ENCODE results near the gene ITM2B. TPM values are rescaled to one million over a fixed set of nuclear protein-coding genes. Genes with fewer than 3 reads are reported as not detected.

The ITM2B gene
- total and polyA plus RNA-seq, 4 donors: 114 to 379 (median 202) TPM

DNA sequence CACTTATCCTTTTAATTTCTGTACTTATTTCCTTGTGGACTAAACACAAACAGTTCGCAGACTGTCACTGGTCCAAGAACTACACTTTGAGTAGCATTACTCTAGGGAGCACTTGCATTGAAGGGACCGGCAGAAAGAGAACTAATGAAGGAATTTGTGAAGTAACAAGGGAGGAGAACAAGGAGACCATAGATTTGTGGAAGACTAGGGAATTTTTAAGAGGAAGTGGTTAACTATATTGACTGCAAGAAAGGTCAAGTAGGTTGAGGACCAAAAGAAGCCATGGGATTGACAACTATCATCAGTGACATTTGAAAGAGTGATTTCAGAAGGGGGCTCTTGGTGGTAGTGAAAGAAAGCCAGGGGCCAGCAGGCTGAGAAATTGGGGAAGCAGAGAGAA lies 66.6 kb downstream of the ITM2B start (continued):
- no peak for TF ChIP-seq ZBTB33 (IDR thresholded peaks at IDR 0.05)
- no peak for TF ChIP-seq FOXA1 (IDR thresholded peaks at IDR 0.05)
- TF ChIP-seq GABPA (IDR thresholded peaks at IDR 0.05 in 1 of 2, conservative IDR thresholded peaks at IDR 0.05 in 1 of 2): no peak
- no peak for TF ChIP-seq EGR1 (IDR thresholded peaks at IDR 0.05; ENCODE audit: low read depth in 2 of 2)
- TF ChIP-seq RXRA (IDR thresholded peaks at IDR 0.05): no peak

- TF ChIP-seq TAF1 (conservative IDR thresholded peaks at IDR 0.05) (peak; percentile 11), HNF4A (conservative IDR thresholded peaks at IDR 0.05) (no peak)
- peak overlapping the region; percentile 92 to 97 for H3K9ac ChIP-seq (ENCODE audit: low read depth in 1 of 2, low read length in 2 of 2)
- no peaks in the 10 kb centered on the region for H3K9me3 ChIP-seq (ENCODE audit: control insufficient read depth in 4 of 4, low read length in 3 of 4)
- no peak for DNase-seq (ENCODE audit: low spot score)
- H3K4me3 ChIP-seq (ENCODE audit: low read depth in 1 of 3, low read length in 3 of 3): peak overlapping the region; percentile 84 to 96 (median 89)
- H3K27ac ChIP-seq (ENCODE audit: low read depth in 1 of 2, low read length in 2 of 2): peak overlapping the region; percentile 95 to 99
- H3K36me3 ChIP-seq (ENCODE audit: control insufficient read depth in 4 of 4, insufficient read depth in 3 of 4, low read depth in 1 of 4, low read length in 3 of 4): no peaks in the 10 kb centered on the region
- H3K27me3 ChIP-seq (ENCODE audit: control insufficient read depth in 4 of 4, insufficient read depth in 4 of 4, low read length in 3 of 4): no peaks in the 10 kb centered on the region
- 16% methylated on average over 12 of the region's 12 CpGs for WGBS
- peaks cover 2 to 17% (median 6%) of the 10 kb centered on the region in 4 donors for H3K4me1 ChIP-seq (ENCODE audit: control insufficient read depth in 4 of 4, insufficient read depth in 4 of 4, low read length in 3 of 4)
These were observed 69.9 kb downstream of the ITM2B start for GRCh38 chr13:48302871-48303358.

DNA sequence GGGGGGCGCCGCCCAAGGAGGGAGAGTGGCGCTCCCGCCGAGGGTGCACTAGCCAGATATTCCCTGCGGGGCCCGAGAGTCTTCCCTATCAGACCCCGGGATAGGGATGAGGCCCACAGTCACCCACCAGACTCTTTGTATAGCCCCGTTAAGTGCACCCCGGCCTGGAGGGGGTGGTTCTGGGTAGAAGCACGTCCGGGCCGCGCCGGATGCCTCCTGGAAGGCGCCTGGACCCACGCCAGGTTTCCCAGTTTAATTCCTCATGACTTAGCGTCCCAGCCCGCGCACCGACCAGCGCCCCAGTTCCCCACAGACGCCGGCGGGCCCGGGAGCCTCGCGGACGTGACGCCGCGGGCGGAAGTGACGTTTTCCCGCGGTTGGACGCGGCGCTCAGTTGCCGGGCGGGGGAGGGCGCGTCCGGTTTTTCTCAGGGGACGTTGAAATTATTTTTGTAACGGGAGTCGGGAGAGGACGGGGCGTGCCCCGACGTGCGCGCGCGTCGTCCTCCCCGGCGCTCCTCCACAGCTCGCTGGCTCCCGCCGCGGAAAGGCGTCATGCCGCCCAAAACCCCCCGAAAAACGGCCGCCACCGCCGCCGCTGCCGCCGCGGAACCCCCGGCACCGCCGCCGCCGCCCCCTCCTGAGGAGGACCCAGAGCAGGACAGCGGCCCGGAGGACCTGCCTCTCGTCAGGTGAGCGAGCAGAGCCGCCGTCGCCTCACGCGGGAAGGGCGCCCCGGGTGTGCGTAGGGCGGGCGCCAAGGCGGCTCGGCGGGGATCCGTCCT lies 70.5 kb downstream of the ITM2B start, which contains the start of gene RB1:
Gene RB1 (plus strand): TSS at position 393 of the 784 bp plus-strand sequence. CDS start 162 bp downstream, at position 555.
- Histone ChIP-seq H3K27ac (ENCODE audit: low read depth in 1 of 2, low read length in 2 of 2) (peak within 1 kb of the TSS; percentile 95 to 99), H3K9ac (ENCODE audit: low read depth in 1 of 2, low read length in 2 of 2) (peak within 1 kb of the TSS; percentile 92 to 97), H3K4me1 (ENCODE audit: control insufficient read depth in 4 of 4, insufficient read depth in 4 of 4, low read length in 3 of 4) (peaks cover 2 to 17% (median 6%) of the 10 kb centered on the region in 4 donors), H3K27me3 (ENCODE audit: control insufficient read depth in 4 of 4, insufficient read depth in 4 of 4, low read length in 3 of 4) (no peaks in the 10 kb centered on the region), H3K9me3 (ENCODE audit: control insufficient read depth in 4 of 4, low read length in 3 of 4) (no peaks in the 10 kb centered on the region), H3K4me3 (ENCODE audit: low read depth in 1 of 3, low read length in 3 of 3) (peak within 1 kb of the TSS; percentile 84 to 96 (median 96)), H3K36me3 (ENCODE audit: control insufficient read depth in 4 of 4, insufficient read depth in 3 of 4, low read depth in 1 of 4, low read length in 3 of 4) (no peaks in the 10 kb centered on the region)
- under 1% methylated on average over 96 of the region's 96 CpGs for WGBS
- peak; percentile 92 for DNase-seq (ENCODE audit: low spot score)
- TF ChIP-seq ZBTB33 (IDR thresholded peaks at IDR 0.05) (no peak), YY1 (IDR thresholded peaks at IDR 0.05) (no peak), FOXA1 (IDR thresholded peaks at IDR 0.05) (no peak), JUND (IDR thresholded peaks at IDR 0.05) (peak in 1 of 2 donors; percentile 19), HNF4G (IDR thresholded peaks at IDR 0.05) (no peak), GABPA (IDR thresholded peaks at IDR 0.05 in 1 of 2, conservative IDR thresholded peaks at IDR 0.05 in 1 of 2) (peak; percentile 76 to 91), RXRA (IDR thresholded peaks at IDR 0.05) (no peak), RAD21 (IDR thresholded peaks at IDR 0.05) (peak; percentile 24 to 43), EGR1 (IDR thresholded peaks at IDR 0.05; ENCODE audit: low read depth in 2 of 2) (peak; percentile 37 to 48), HNF4A (conservative IDR thresholded peaks at IDR 0.05) (no peak), NR2F2 (IDR thresholded peaks at IDR 0.05) (peak; percentile 16), FOXA2 (IDR thresholded peaks at IDR 0.05) (no peak), SP1 (IDR thresholded peaks at IDR 0.05) (peak; percentile 42), TAF1 (conservative IDR thresholded peaks at IDR 0.05) (no peak), MAX (IDR thresholded peaks at IDR 0.05) (no peak)
- TF ChIP-seq, protein P1, sequence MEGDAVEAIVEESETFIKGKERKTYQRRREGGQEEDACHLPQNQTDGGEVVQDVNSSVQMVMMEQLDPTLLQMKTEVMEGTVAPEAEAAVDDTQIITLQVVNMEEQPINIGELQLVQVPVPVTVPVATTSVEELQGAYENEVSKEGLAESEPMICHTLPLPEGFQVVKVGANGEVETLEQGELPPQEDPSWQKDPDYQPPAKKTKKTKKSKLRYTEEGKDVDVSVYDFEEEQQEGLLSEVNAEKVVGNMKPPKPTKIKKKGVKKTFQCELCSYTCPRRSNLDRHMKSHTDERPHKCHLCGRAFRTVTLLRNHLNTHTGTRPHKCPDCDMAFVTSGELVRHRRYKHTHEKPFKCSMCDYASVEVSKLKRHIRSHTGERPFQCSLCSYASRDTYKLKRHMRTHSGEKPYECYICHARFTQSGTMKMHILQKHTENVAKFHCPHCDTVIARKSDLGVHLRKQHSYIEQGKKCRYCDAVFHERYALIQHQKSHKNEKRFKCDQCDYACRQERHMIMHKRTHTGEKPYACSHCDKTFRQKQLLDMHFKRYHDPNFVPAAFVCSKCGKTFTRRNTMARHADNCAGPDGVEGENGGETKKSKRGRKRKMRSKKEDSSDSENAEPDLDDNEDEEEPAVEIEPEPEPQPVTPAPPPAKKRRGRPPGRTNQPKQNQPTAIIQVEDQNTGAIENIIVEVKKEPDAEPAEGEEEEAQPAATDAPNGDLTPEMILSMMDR (IDR thresholded peaks at IDR 0.05; ENCODE audit: low read depth, low read length, missing input control): peak; percentile 10
- TF ChIP-seq, protein P2, sequence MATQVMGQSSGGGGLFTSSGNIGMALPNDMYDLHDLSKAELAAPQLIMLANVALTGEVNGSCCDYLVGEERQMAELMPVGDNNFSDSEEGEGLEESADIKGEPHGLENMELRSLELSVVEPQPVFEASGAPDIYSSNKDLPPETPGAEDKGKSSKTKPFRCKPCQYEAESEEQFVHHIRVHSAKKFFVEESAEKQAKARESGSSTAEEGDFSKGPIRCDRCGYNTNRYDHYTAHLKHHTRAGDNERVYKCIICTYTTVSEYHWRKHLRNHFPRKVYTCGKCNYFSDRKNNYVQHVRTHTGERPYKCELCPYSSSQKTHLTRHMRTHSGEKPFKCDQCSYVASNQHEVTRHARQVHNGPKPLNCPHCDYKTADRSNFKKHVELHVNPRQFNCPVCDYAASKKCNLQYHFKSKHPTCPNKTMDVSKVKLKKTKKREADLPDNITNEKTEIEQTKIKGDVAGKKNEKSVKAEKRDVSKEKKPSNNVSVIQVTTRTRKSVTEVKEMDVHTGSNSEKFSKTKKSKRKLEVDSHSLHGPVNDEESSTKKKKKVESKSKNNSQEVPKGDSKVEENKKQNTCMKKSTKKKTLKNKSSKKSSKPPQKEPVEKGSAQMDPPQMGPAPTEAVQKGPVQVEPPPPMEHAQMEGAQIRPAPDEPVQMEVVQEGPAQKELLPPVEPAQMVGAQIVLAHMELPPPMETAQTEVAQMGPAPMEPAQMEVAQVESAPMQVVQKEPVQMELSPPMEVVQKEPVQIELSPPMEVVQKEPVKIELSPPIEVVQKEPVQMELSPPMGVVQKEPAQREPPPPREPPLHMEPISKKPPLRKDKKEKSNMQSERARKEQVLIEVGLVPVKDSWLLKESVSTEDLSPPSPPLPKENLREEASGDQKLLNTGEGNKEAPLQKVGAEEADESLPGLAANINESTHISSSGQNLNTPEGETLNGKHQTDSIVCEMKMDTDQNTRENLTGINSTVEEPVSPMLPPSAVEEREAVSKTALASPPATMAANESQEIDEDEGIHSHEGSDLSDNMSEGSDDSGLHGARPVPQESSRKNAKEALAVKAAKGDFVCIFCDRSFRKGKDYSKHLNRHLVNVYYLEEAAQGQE (IDR thresholded peaks at IDR 0.05): peak; percentile 73
- TF ChIP-seq, protein P3, sequence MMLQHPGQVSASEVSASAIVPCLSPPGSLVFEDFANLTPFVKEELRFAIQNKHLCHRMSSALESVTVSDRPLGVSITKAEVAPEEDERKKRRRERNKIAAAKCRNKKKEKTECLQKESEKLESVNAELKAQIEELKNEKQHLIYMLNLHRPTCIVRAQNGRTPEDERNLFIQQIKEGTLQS (IDR thresholded peaks at IDR 0.05): no peak
